GM21367 (cell line): ENCODE data around the gene SLC30A4.
"Not testable (repeated sequence)": the region's sequence is repeated elsewhere in the genome, so short reads cannot be mapped to it uniquely, and the experiment has no call there.

Experiments
- ATAC-seq: cut with Tn5 transposase; IDR thresholded peaks from one replicate; pipeline ENCODE4 v1.9.1; 2021; ENCODE audit not compliant: unreplicated experiment

SLC30A4 gene

DNA sequence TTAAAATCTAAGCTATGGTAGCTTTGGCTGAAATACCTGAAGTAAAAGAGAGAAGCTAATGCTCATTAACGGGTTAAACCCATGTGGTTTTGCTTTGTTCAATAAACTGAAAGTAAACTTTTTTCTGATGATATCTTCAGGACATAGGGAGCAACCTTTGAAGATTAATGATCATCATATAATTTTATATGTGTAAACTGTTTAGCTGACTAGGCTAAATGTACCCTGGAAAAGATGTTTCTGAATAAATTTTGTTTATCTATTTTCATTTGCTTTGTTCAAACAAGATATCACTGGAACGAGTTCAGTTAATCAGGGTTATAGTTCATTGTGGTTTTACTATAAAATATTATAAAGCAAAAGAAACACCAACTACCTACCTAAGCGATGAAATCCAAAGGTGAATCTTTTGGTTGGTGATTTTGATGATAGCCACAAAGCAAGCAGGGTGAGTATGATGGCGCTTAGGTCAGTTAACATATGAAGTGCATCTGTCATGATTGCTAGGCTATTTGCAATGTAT, 11.7 kb downstream of the SLC30A4 start:
- ATAC-seq: no peak

DNA sequence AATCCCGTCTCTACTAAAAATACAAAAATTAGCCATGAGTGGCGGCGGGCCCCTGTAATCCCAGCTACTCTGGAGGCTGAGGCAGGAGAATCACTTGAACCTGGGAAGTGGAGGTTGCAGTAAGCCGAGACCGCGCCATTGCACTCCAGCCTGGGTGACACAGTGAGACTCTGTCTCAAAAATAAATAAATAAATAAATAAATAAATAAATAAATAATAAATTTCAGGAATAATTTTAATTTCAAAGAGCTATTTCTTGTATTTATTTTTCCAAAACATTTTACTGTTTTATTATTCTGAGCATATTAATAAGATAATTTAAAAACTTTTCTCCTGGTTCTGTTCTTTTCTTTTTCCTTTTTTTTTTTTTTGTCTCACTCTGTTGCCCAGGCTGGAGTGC, 15.4 kb downstream of the SLC30A4 start:
- not testable (repeated sequence) for ATAC-seq

DNA sequence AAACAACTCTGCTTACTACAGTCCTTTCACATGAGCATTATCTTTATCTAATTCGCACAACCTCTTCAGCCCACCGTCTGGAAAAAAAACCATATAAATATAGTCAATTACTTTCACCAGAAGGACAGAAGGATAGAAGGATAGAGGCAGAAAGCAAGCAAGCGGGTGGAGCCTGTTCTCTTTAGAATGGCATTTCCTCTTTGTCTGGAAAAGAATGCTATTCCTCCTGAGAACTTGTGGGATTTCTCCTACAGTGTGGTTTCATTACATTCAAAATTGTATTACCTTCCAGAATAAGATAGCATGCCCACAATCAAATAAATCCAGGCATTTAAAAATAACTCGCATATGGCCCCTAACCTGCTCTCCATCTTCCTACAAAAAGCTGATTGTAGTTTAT, 23.1 kb downstream of the SLC30A4 start:
- ATAC-seq: no peak

DNA sequence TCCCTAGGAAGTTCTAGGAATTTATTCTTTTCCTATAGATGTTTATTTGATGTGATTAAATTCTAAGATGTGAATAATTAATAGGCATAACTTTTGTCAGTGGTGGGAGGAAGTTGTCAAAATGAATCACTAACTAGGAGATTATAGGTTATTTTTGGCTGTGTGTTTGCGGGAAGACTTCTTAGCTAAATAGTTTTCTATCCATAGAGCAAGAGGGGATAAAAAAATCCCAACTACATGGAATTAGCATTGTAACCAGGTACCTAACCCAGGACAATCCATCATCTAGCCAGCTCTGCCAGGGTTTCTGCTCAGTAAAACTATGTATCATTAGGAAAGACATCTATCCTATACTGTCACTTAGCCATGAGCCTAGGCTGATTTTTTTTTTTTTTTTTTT, 23.9 kb downstream of the SLC30A4 start:
- no peak for ATAC-seq

GRCh38 chr15:45497261-45497660, 25.3 kb downstream of the SLC30A4 start:
- no peak for ATAC-seq

GRCh38 chr15:45496658-45497057, 25.9 kb downstream of the SLC30A4 start:
- ATAC-seq: no peak

- no peak for ATAC-seq
Measured at GRCh38 chr15:45495588-45495987, 27.0 kb downstream of the SLC30A4 start.

DNA sequence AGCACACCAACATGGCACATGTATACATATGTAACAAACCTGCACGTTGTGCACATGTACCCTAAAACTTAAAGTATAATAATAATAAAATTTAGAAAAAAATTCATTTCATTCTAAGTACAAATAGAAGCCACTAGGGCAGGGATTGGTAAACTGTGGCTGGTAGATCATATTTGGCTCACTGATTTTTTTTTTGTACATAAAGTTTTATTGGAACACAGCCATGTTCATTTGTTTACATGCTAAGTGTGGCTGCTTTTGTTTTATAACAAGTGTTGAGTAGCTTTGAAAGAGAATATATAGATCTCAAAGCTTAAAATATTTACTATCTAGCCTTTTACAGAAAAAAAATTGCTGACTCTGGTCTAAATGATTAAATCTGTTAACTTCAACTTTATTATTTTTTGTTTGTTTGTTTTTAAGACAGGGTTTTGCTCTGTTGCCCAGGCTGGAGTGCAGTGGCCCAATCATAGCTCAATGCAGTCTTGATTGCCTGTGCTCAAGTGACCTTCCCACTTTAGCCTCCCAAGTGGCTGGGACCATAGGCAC, 32.8 kb downstream of the SLC30A4 start:
- no peak for ATAC-seq

- no peak for ATAC-seq
Measured at GRCh38 chr15:45486317-45486716, 36.2 kb downstream of the SLC30A4 start.

DNA sequence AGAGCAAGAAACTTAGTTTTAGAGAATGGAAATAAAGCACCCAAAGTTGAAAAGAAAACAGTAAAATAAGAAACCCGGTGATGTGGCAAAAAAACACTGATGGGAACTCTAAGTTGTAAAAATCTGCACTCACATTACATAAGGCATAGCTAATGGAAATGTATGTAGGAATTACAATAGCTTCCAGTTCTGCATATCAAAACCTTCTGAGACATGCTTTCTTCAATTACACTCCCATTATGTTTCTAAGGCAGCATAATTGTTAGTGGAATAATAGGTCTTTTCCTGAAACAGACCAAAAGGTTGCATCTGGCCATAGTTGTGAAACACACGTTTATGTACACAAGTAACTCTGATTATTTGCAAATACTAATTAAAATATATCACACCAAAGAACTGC, 41.4 kb downstream of the SLC30A4 start:
- no peak for ATAC-seq

DNA sequence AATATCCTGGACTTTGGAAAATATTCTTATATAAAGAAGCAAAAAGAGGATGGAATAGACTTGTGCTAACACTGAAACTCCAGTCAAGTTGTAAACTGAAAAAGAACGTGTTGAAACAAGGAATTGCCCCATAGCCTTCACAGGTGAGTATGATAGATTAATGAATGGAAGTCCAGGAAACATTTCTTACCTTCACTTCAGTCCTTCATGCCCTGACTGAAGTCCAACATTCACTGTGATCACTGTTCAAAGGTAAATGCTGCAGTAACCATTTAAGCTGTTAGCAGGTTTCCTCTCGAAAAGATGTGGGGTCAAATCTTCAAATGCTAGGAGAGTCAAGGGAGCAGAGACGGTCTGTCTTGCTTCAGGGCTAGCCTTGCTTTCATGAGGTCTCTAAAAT, 46.1 kb downstream of the SLC30A4 start:
- no peak for ATAC-seq

DNA sequence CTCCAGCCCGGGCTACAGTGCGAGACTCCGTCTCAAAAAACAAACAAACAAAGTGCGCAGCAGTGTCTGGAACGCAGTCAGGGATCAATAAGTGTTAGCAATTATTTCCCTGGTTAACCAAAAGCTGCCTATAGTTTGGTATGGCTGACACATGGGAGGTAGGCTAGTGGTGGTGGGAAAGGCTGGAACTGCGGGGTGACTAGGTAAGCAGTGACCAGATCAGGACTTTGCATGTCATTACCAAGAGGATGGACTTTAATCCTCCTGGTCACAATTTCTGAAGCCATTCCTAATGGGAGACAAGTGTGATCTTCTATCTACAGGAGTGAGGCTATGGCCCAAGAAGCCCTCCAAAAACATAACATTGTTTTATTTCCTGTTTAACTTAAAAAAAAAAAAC, 47.8 kb downstream of the SLC30A4 start:
- ATAC-seq: no peak

GRCh38 chr15:45473068-45473467, 49.5 kb downstream of the SLC30A4 start:
- ATAC-seq: no peak

DNA sequence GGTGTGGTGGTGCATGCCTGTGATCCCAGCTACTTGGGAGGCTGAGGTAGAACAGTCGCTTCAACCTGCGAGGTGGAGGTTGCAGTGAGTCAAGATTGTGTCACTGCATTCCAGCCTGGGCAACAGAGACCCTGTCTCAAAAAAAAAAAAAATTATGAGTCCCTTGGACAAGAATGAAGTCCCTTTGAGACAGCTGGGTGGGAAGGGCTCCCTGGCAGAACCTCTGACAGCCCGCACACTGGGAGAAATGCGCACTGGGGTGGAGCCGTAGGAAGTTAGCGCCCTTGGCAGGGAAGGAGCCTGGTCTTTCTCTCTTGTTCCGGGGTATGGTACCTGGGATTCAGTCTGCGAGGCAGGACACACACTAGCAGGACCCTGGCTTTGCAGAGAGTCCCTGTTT, 51.4 kb downstream of the SLC30A4 start:
- ATAC-seq: no peak

DNA sequence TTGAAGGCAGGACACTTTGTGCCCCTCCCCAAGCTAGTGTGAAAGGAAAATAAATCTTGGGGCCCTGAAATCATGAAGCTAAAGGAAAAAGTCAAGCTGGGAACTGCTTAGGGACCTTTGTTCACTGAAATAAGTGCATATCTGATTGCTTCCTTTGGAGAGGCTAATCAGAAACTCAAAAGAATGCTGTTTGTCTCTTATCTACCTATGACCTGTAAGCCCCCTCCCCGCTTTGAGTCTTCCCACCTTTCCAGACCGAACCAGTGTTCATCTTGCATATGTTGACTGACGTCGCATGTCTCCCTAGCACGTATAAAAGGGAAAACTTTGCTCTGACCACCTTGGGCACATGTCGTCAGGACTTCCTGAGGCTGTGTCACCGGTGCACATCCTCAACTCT, 53.1 kb downstream of the SLC30A4 start:
- ATAC-seq: no peak

GRCh38 chr15:45469027-45469426, 53.5 kb downstream of the SLC30A4 start:
- ATAC-seq: no peak

DNA sequence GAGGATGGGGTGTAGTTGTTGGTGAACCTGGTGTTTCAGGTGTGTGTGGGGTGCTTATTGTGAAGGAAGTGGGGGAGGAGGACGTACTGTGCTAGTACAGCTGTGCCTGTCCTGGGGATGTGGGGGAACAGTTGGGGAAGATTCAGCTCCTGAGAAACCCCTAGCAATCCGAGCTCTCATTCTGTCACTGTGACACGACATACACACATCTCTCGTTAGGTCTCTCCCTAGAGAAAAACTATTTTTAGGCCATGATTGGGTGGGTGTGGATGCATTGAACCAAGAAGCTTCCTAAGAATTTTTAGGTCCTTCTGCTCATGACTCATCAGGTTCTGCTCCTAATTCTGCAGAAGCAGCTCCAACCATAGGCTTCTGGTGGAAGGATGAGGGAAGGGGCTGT, 54.3 kb downstream of the SLC30A4 start:
- ATAC-seq: no peak

GRCh38 chr15:45458746-45459403, 63.7 kb downstream of the SLC30A4 start:
- no peak for ATAC-seq

GRCh38 chr15:45457641-45458539, 64.7 kb downstream of the SLC30A4 start:
- peak; percentile 55 for ATAC-seq

GRCh38 chr15:45457220-45457619, 65.3 kb downstream of the SLC30A4 start:
- ATAC-seq: no peak

- no peak for ATAC-seq
Measured at GRCh38 chr15:45456212-45457106, 66.1 kb downstream of the SLC30A4 start.
